ENCODE results near the gene OR4E1.
"Not testable (repeated sequence)": the region's sequence is repeated elsewhere in the genome, so short reads cannot be mapped to it uniquely, and the experiment has no call there.

The OR4E1 gene

GRCh38 chr14:21631084-21631483 is 42.5 kb downstream of the OR4E1 start:
- no peaks in the 10 kb centered on the region for H3K79me2 ChIP-seq (ENCODE audit: insufficient read depth, low read length)
- TF ChIP-seq, protein P1, sequence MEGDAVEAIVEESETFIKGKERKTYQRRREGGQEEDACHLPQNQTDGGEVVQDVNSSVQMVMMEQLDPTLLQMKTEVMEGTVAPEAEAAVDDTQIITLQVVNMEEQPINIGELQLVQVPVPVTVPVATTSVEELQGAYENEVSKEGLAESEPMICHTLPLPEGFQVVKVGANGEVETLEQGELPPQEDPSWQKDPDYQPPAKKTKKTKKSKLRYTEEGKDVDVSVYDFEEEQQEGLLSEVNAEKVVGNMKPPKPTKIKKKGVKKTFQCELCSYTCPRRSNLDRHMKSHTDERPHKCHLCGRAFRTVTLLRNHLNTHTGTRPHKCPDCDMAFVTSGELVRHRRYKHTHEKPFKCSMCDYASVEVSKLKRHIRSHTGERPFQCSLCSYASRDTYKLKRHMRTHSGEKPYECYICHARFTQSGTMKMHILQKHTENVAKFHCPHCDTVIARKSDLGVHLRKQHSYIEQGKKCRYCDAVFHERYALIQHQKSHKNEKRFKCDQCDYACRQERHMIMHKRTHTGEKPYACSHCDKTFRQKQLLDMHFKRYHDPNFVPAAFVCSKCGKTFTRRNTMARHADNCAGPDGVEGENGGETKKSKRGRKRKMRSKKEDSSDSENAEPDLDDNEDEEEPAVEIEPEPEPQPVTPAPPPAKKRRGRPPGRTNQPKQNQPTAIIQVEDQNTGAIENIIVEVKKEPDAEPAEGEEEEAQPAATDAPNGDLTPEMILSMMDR (conservative IDR thresholded peaks at IDR 0.05; ENCODE audit: low read length): no peak
- no peak for TF ChIP-seq EZH2phosphoT487 (IDR thresholded peaks at IDR 0.05; ENCODE audit: borderline replicate concordance)
- no peak overlapping the region for H2AFZ ChIP-seq (ENCODE audit: low read length)
- H3K9me3 ChIP-seq (ENCODE audit: insufficient read depth, low read depth, low read length): no peaks in the 10 kb centered on the region
- no peaks in the 10 kb centered on the region for H3F3A ChIP-seq (ENCODE audit: low read depth)
- H3K9me2 ChIP-seq (replicated peaks; ENCODE audit: low read depth, low read length): no peaks in the 10 kb centered on the region
- H4K20me1 ChIP-seq (ENCODE audit: insufficient read depth, low read length, poor library complexity, severe bottlenecking): no peaks in the 10 kb centered on the region
- H3K4me1 ChIP-seq (ENCODE audit: insufficient read depth, low read length, poor library complexity, severe bottlenecking): no peaks in the 10 kb centered on the region
- H3K36me3 ChIP-seq (ENCODE audit: insufficient read depth, low read length): no peaks in the 10 kb centered on the region
- H3K4me2 ChIP-seq (ENCODE audit: low read depth, low read length, poor library complexity, severe bottlenecking): no peak overlapping the region
- H3K9ac ChIP-seq (ENCODE audit: low read depth, low read length, poor library complexity, severe bottlenecking): no peak overlapping the region
- H3K4me3 ChIP-seq (ENCODE audit: low read length, poor library complexity, severe bottlenecking): no peak overlapping the region
- no peaks in the 10 kb centered on the region for H3K27me3 ChIP-seq (ENCODE audit: insufficient read depth, low read length, poor library complexity, severe bottlenecking)

GRCh38 chr14:21630503-21630902 is 43.1 kb downstream of the OR4E1 start:
- H3K9ac ChIP-seq (ENCODE audit: low read depth, low read length, poor library complexity, severe bottlenecking); H4K20me1 ChIP-seq (ENCODE audit: insufficient read depth, low read length, poor library complexity, severe bottlenecking); H3K9me3 ChIP-seq (ENCODE audit: insufficient read depth, low read depth, low read length); H3K4me3 ChIP-seq (ENCODE audit: low read length, poor library complexity, severe bottlenecking); H3K9me2 ChIP-seq (replicated peaks; ENCODE audit: low read depth, low read length); H3K4me2 ChIP-seq (ENCODE audit: low read depth, low read length, poor library complexity, severe bottlenecking); H3K36me3 ChIP-seq (ENCODE audit: insufficient read depth, low read length); H2AFZ ChIP-seq (ENCODE audit: low read length); H3K27me3 ChIP-seq (ENCODE audit: insufficient read depth, low read length, poor library complexity, severe bottlenecking); H3F3A ChIP-seq (ENCODE audit: low read depth); H3K79me2 ChIP-seq (ENCODE audit: insufficient read depth, low read length); H3K4me1 ChIP-seq (ENCODE audit: insufficient read depth, low read length, poor library complexity, severe bottlenecking): not testable (repeated sequence)

DNA sequence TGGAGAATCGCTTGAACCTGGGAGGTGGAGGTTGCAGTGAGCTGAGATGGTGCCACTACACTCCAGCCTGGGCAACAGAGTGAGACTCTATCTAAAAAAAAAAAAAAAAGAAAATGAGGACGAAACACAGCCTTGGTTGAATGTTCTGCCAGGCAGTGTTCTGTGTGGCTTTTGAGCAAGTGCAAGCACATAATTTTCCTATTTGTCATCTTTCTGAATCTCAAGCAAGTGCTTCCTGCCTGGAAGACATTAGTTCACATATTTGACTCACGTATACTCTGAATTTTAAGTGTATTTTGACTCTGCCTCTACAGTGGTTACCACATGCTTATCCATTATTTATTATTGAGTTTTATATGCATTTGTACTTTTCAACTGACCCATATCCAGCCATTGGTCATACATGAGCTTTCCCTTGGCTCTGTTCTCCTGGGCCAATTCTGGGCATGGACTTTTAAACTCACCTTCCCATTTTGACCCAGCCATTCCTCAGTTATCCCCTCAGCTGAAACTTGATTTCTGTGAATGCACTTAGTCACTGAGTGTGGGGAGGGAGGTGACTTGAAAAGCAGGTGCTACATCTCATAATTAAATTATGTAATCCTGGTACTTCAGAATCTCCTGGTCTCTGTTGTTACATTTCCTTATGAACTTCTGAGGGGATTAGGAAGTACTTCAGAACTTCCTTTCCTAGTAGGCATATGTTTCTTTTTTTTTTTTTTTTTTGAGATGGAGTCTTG is 47.0 kb downstream of the OR4E1 start:
- Histone ChIP-seq H3K79me2 (ENCODE audit: insufficient read depth, low read length) (no peaks in the 10 kb centered on the region), H3K9ac (ENCODE audit: low read depth, low read length, poor library complexity, severe bottlenecking) (no peak overlapping the region), H3K4me2 (ENCODE audit: low read depth, low read length, poor library complexity, severe bottlenecking) (no peak overlapping the region), H3K36me3 (ENCODE audit: insufficient read depth, low read length) (no peaks in the 10 kb centered on the region), H3K27me3 (ENCODE audit: insufficient read depth, low read length, poor library complexity, severe bottlenecking) (no peaks in the 10 kb centered on the region), H2AFZ (ENCODE audit: low read length) (no peak overlapping the region), H3K9me3 (ENCODE audit: insufficient read depth, low read depth, low read length) (no peaks in the 10 kb centered on the region), H3F3A (ENCODE audit: low read depth) (no peaks in the 10 kb centered on the region), H3K4me3 (ENCODE audit: low read length, poor library complexity, severe bottlenecking) (no peak overlapping the region), H4K20me1 (ENCODE audit: insufficient read depth, low read length, poor library complexity, severe bottlenecking) (no peaks in the 10 kb centered on the region), H3K9me2 (replicated peaks; ENCODE audit: low read depth, low read length) (no peaks in the 10 kb centered on the region), H3K4me1 (ENCODE audit: insufficient read depth, low read length, poor library complexity, severe bottlenecking) (no peaks in the 10 kb centered on the region)
- TF ChIP-seq EZH2phosphoT487 (IDR thresholded peaks at IDR 0.05; ENCODE audit: borderline replicate concordance): no peak
- TF ChIP-seq, protein P1 (conservative IDR thresholded peaks at IDR 0.05; ENCODE audit: low read length): no peak
